Natural killer cell (primary cell): ENCODE data around the gene GNPDA1. TPM values are rescaled to one million over a fixed set of nuclear protein-coding genes. Genes with fewer than 3 reads are reported as not detected.
A peak's percentile ranks its signal among the peaks of the same experiment; 100 is the strongest.

Source experiments
- ATAC-seq, 3 donors: fragments of 150-1000 bp in 2 of 3; fragments of 200-7000 bp in 1 of 3; cut with Tn5 transposase; 1 replicate in 1 of 3; 2 replicates in 2 of 3; pipeline ENCODE4 v1.10.0; 2021; ENCODE audit warnings: mild to moderate bottlenecking in 2 of 3, moderate library complexity in 2 of 3
- DNase-seq, 2 donors: peaks; one replicate each; pipeline versions ENCODE4 v3.0.0 to v3.0.0-alpha.2; 2013 to 2021; ENCODE audit warnings: mixed read lengths in 1 of 2
- H3K27ac ChIP-seq: one replicate; pipeline ENCODE4 v1.5.1; 2013; ENCODE audit warnings: mild to moderate bottlenecking, low read length
- H3K27me3 ChIP-seq: one replicate; pipeline ENCODE4 v1.6.1; 2013; ENCODE audit warnings: low read length; ENCODE audit not compliant: control insufficient read depth, insufficient read depth
- H3K36me3 ChIP-seq: one replicate; pipeline ENCODE4 v1.6.1; 2013; ENCODE audit warnings: low read length; ENCODE audit not compliant: control insufficient read depth, insufficient read depth
- H3K4me1 ChIP-seq: one replicate; pipeline ENCODE4 v1.6.1; 2013; ENCODE audit warnings: low read length; ENCODE audit not compliant: control insufficient read depth, insufficient read depth
- H3K4me3 ChIP-seq: one replicate; pipeline ENCODE4 v1.5.1; 2013; ENCODE audit warnings: low read length
- H3K9me3 ChIP-seq: one replicate; pipeline ENCODE4 v1.6.1; 2013; ENCODE audit warnings: low read length; ENCODE audit not compliant: control insufficient read depth, insufficient read depth
- H3K27ac Mint-ChIP-seq, 2 donors: one replicate each; pipeline ENCODE4 v1.8.0; 2022; ENCODE audit warnings: mild to moderate bottlenecking in 2 of 2, mixed read lengths in 2 of 2, moderate library complexity in 1 of 2
- H3K27me3 Mint-ChIP-seq, 2 donors: one replicate each; pipeline ENCODE4 v1.8.0; 2022; ENCODE audit warnings: low read depth in 2 of 2, mixed read lengths in 2 of 2
- H3K36me3 Mint-ChIP-seq: one replicate; pipeline ENCODE4 v1.8.0; 2022; ENCODE audit warnings: mixed read lengths
- H3K4me1 Mint-ChIP-seq, 2 donors: one replicate each; pipeline ENCODE4 v1.8.0; 2022; ENCODE audit warnings: mixed read lengths in 2 of 2
- H3K4me3 Mint-ChIP-seq: one replicate; pipeline ENCODE4 v1.8.0; 2022; ENCODE audit warnings: mild to moderate bottlenecking, moderate library complexity, mixed read lengths
- H3K9me3 Mint-ChIP-seq, 2 donors: one replicate each; pipeline ENCODE4 v1.8.0; 2022; ENCODE audit warnings: mixed read lengths in 2 of 2
- WGBS: methylation state at CpG from one replicate; pipeline ENCODE4 v1.1.7; 2013; ENCODE audit warnings: missing lambda C conversion rate; ENCODE audit not compliant: insufficient coverage; 5-methylcytosine and 5-hydroxymethylcytosine counted together
- intact Hi-C: fragments of 100-400 bp; cut with micrococcal nuclease; formaldehyde crosslinking; loops from one replicate; pipeline ENCODE4 v1.14.2; 2022
- total RNA-seq, 4 donors: library from RNA; stranded (reverse); fragments of 120-200 nt in 1 of 4; gene quantifications; one replicate each; pipeline versions ENCODE4 v1.2.3 to v1.2.4, GENCODE V29; 2013 to 2022
- TF ChIP-seq, protein P1 (sequence below): fragments of 200-600 bp; IDR thresholded peaks from one replicate; pipeline ENCODE4 v1.8.0; 2022; ENCODE audit warnings: antibody characterized with exemption

The GNPDA1 gene
- total RNA-seq, 3 donors from 2014 or later (not counting 1 experiment from before 2014, with no cell fraction given), result 10.7 to 12.0 (median 11.2) TPM

DNA sequence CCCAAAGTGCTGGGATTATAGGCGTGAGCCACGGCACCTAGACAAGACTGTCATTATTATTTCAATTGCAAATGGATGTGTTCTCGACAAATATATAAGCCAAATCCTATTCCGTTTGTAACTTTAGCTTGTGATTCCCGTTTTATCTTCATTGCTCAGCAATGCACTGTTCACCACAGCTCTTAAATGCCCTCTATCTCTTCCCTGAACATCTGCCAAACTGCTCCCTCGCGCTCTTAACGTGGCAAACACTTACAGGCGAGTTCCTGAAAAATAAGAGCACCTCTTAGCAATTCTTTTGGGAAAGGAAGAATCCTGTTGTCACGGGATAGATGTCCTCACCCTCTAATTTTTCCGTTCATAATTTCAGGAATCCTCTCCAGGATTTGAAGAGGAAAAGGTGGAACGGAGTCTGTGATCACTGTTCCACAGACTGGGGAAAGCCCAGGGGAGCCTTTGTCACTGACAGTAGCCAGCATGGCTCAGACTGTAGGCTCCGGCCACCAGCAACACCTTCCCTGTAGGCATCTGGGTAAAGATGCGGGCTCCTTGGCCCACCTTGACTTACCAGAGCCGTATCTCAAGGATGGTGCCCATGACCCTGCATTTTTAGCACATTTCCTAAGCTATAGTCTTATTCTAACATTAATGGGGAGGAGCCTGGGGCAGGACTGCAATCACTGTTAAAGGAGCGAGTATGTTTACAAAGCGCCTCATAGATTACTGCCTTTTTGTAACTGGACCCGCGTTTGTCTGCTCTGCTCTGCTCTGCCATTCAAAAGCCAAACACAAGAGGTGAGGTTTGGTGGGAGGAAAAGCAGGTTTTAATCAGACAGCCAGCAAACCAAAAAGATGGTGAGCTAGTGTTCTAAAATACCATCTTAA is 20.2 kb upstream of the GNPDA1 start:
- TF ChIP-seq, protein P1, sequence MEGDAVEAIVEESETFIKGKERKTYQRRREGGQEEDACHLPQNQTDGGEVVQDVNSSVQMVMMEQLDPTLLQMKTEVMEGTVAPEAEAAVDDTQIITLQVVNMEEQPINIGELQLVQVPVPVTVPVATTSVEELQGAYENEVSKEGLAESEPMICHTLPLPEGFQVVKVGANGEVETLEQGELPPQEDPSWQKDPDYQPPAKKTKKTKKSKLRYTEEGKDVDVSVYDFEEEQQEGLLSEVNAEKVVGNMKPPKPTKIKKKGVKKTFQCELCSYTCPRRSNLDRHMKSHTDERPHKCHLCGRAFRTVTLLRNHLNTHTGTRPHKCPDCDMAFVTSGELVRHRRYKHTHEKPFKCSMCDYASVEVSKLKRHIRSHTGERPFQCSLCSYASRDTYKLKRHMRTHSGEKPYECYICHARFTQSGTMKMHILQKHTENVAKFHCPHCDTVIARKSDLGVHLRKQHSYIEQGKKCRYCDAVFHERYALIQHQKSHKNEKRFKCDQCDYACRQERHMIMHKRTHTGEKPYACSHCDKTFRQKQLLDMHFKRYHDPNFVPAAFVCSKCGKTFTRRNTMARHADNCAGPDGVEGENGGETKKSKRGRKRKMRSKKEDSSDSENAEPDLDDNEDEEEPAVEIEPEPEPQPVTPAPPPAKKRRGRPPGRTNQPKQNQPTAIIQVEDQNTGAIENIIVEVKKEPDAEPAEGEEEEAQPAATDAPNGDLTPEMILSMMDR, result no peak
- H3K36me3 Mint-ChIP-seq, result no peaks in the 10 kb centered on the region
- H3K4me3 Mint-ChIP-seq, result no peak overlapping the region
- H3K27me3 ChIP-seq, result no peaks in the 10 kb centered on the region
- H3K4me1 Mint-ChIP-seq, result no peaks in the 10 kb centered on the region
- WGBS, result 86% methylated on average over 19 of the region's 19 CpGs
- DNase-seq (no peak), ATAC-seq (no peak)
- H3K27me3 Mint-ChIP-seq, result peaks cover 11 to 48% of the 10 kb centered on the region in 2 donors
- no peaks in the 10 kb centered on the region for H3K4me1 ChIP-seq
- H3K36me3 ChIP-seq, result no peaks in the 10 kb centered on the region
- intact Hi-C loops, result no loop called here
- no peaks in the 10 kb centered on the region for H3K9me3 Mint-ChIP-seq
- H3K27ac ChIP-seq, result no peak overlapping the region
- no peak overlapping the region for H3K27ac Mint-ChIP-seq
- no peak overlapping the region for H3K4me3 ChIP-seq
- no peaks in the 10 kb centered on the region for H3K9me3 ChIP-seq

DNA sequence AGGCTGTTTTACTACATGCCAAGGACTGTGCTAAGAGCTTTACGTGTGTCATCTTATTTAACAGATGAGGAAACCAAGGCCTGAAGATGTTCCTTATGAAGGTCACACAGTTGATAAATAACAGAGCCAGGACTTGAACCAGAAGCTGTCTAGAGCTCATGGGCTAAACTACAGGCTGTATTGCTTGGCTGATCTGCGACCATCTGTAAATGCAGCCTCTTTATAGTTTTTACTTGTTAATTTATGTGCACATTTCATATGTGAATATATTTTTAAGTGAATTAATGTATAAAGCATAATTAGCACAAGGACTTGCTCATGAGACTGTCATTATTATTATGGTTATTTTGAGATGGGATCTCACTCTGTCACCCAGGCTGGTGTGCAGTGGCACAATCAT is 19.3 kb upstream of the GNPDA1 start:
- intact Hi-C loops, result no loop called here
- WGBS, result 100% methylated on average over 2 of the region's 2 CpGs
- H3K4me3 ChIP-seq, result no peak overlapping the region
- H3K36me3 ChIP-seq, result no peaks in the 10 kb centered on the region
- no peaks in the 10 kb centered on the region for H3K27me3 ChIP-seq
- H3K9me3 ChIP-seq, result no peaks in the 10 kb centered on the region
- Mint-ChIP-seq H3K27ac (no peak overlapping the region), H3K9me3 (no peaks in the 10 kb centered on the region), H3K27me3 (peaks cover 11 to 40% of the 10 kb centered on the region in 2 donors), H3K4me3 (no peak overlapping the region), H3K36me3 (no peaks in the 10 kb centered on the region), H3K4me1 (no peaks in the 10 kb centered on the region)
- TF ChIP-seq, protein P1, result no peak
- ATAC-seq (no peak), DNase-seq (no peak)
- H3K27ac ChIP-seq, result no peak overlapping the region
- no peaks in the 10 kb centered on the region for H3K4me1 ChIP-seq

DNA sequence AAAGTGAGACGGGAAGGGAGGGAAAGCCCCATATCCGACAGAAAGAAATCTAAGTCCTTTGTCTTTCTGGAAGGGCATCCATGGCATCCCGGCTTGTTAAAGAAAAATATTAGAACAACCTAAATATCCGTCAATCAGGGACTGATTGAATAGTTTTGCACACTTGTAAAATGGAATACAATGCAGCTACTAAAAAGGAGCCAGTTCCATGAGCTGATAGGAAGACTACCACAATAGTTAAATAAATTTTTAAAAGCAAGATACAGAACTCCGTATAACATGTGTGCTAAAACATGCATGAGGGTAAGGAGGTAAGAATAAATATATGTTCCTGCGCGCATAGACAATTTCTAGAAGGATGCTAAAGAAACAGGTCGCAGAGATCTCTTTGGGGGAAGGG is 12.8 kb upstream of the GNPDA1 start:
- Mint-ChIP-seq H3K27ac (peak overlapping the region; percentile 93 to 94), H3K4me1 (peaks cover 14 to 15% of the 10 kb centered on the region in 2 donors), H3K4me3 (peak overlapping the region; percentile 91), H3K9me3 (no peaks in the 10 kb centered on the region), H3K36me3 (no peaks in the 10 kb centered on the region), H3K27me3 (peaks cover 2 to 8% of the 10 kb centered on the region in 2 donors)
- no peak overlapping the region for H3K4me3 ChIP-seq
- 88% methylated on average over 6 of the region's 8 CpGs for WGBS
- H3K36me3 ChIP-seq, result no peaks in the 10 kb centered on the region
- no peak overlapping the region for H3K27ac ChIP-seq
- DNase-seq (no peak), ATAC-seq (no peak)
- peaks cover 2% of the 10 kb centered on the region for H3K9me3 ChIP-seq
- intact Hi-C loops, result loop anchor here (1.0 kb wide), 1 partner anchor 10 kb away; no protein-coding TSS in a partner anchor
- no peaks in the 10 kb centered on the region for H3K4me1 ChIP-seq
- H3K27me3 ChIP-seq, result peaks cover 5% of the 10 kb centered on the region
- TF ChIP-seq, protein P1, result no peak
